Inflammatory macrophage (primary cell): ENCODE measurements around the gene ZNF316.

ENCODE experiments used
- DNase-seq, 2 donors: peaks; one replicate each; pipeline ENCODE4 v3.0.0-alpha.2; 2020 to 2022

ZNF316 gene

GRCh38 chr7:6691609-6692106 lies 54.5 kb downstream of the ZNF316 start:
- peak in 1 of 2 donors; percentile 3 for DNase-seq

- DNase-seq: no peak
These were observed 63.7 kb downstream of the ZNF316 start for GRCh38 chr7:6700793-6701192.

- no peak for DNase-seq
These were observed 64.7 kb downstream of the ZNF316 start for GRCh38 chr7:6701860-6702259.
